Islet of Langerhans (tissue), 1 donor: ENCODE measurements around the gene STAC.

Source experiments
- FAIRE-seq: peaks from one replicate; lab custom pipeline; 2011; peaks lifted over from hg19 to GRCh38; lab: Jason Lieb, UNC

Gene STAC

DNA sequence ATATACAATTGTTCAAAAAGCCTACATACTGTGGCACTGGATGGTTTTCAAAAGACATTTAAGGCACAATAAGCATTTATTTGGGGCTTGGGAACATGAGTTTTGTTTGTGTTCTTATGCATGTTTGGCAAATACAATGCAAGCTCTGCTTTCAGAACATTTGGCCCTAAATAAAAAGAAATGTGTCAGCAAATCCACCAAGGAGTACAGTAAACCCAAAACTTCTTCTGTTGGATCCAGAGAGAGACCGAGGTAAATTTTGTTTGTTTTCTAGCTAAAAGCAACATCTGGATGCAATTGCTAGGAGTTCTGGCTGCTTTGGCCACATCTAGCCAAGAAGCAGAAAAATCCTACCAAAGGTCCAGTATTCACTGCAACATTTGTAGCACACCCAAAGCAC is 215.2 kb downstream of the STAC start:
- no peak for FAIRE-seq

- no peak for FAIRE-seq
Observed at GRCh38 chr3:36596419-36596818, 216.1 kb downstream of the STAC start.

GRCh38 chr3:36597422-36597821 is 217.1 kb downstream of the STAC start:
- no peak for FAIRE-seq
